ENCODE results near the gene TTC22.

The TTC22 gene

GRCh38 chr1:54811066-54811465 is 9.9 kb upstream of the TTC22 start:
- no peak overlapping the region for H3K4me3 ChIP-seq (ENCODE audit: low read length)
- no peak for DNase-seq (ENCODE audit: low read depth, low spot score)

- no peak overlapping the region for H3K4me3 ChIP-seq (ENCODE audit: low read length)
- DNase-seq (ENCODE audit: low read depth, low spot score), result peak; percentile 20
Measured at GRCh38 chr1:54810153-54810942, 9.2 kb upstream of the TTC22 start.

- no peak for DNase-seq (ENCODE audit: low read depth, low spot score)
- H3K4me3 ChIP-seq (ENCODE audit: low read length), result no peak overlapping the region
Measured at GRCh38 chr1:54809496-54810074, 8.5 kb upstream of the TTC22 start.

GRCh38 chr1:54808443-54809207 is 7.5 kb upstream of the TTC22 start:
- DNase-seq (ENCODE audit: low read depth, low spot score), result no peak
- H3K4me3 ChIP-seq (ENCODE audit: low read length), result no peak overlapping the region

GRCh38 chr1:54807756-54808155 is 6.6 kb upstream of the TTC22 start:
- no peak overlapping the region for H3K4me3 ChIP-seq (ENCODE audit: low read length)
- no peak for DNase-seq (ENCODE audit: low read depth, low spot score)

- no peak for DNase-seq (ENCODE audit: low read depth, low spot score)
- no peak overlapping the region for H3K4me3 ChIP-seq (ENCODE audit: low read length)
Measured at GRCh38 chr1:54806931-54807611, 5.9 kb upstream of the TTC22 start.

- no peak overlapping the region for H3K4me3 ChIP-seq (ENCODE audit: low read length)
- no peak for DNase-seq (ENCODE audit: low read depth, low spot score)
Measured at GRCh38 chr1:54805981-54806381, 4.9 kb upstream of the TTC22 start.

GRCh38 chr1:54805466-54805865 is 4.3 kb upstream of the TTC22 start:
- no peak for DNase-seq (ENCODE audit: low read depth, low spot score)

GRCh38 chr1:54804471-54805132 is 3.5 kb upstream of the TTC22 start:
- no peak for DNase-seq (ENCODE audit: low read depth, low spot score)
- H3K4me3 ChIP-seq (ENCODE audit: low read length), result no peak overlapping the region

More at GRCh38 chr1:54805466-54805865, 4.3 kb upstream of the TTC22 start:
- no peak overlapping the region for H3K4me3 ChIP-seq (ENCODE audit: low read length)

- DNase-seq (ENCODE audit: low read depth, low spot score), result no peak
- no peak overlapping the region for H3K4me3 ChIP-seq (ENCODE audit: low read length)
Measured at GRCh38 chr1:54803761-54804470, 2.8 kb upstream of the TTC22 start.

GRCh38 chr1:54800041-54800898 is 853 bp downstream of the TTC22 start:
- no peak for DNase-seq (ENCODE audit: low read depth, low spot score)
- H3K4me3 ChIP-seq (ENCODE audit: low read length), result no peak overlapping the region

- no peak overlapping the region for H3K4me3 ChIP-seq (ENCODE audit: low read length)
- DNase-seq (ENCODE audit: low read depth, low spot score), result peak; percentile 11
Measured at GRCh38 chr1:54798769-54799641, 2.1 kb downstream of the TTC22 start.

- H3K4me3 ChIP-seq (ENCODE audit: low read length), result no peak overlapping the region
- DNase-seq (ENCODE audit: low read depth, low spot score), result no peak
Measured at GRCh38 chr1:54798206-54798605, 2.9 kb downstream of the TTC22 start.

GRCh38 chr1:54796902-54797301 is 4.2 kb downstream of the TTC22 start:
- no peak overlapping the region for H3K4me3 ChIP-seq (ENCODE audit: low read length)
- DNase-seq (ENCODE audit: low read depth, low spot score), result no peak

GRCh38 chr1:54795841-54796468 is 5.2 kb downstream of the TTC22 start:
- no peak for DNase-seq (ENCODE audit: low read depth, low spot score)
- no peak overlapping the region for H3K4me3 ChIP-seq (ENCODE audit: low read length)

GRCh38 chr1:54795356-54795665 is 5.8 kb downstream of the TTC22 start:
- H3K4me3 ChIP-seq (ENCODE audit: low read length), result no peak overlapping the region
- DNase-seq (ENCODE audit: low read depth, low spot score), result no peak

Data from Jurkat, Clone E6-1 (cell line).